PC-3 (cell line): Measurements from ENCODE around the gene CUL4A. TPM values are rescaled to one million over a fixed set of nuclear protein-coding genes. Genes with fewer than 3 reads are reported as not detected.
"Not testable (repeated sequence)": the region's sequence is repeated elsewhere in the genome, so short reads cannot be mapped to it uniquely, and the experiment has no call there.

Experiments used
- ATAC-seq: fragments of 200-7000 bp; cut with Tn5 transposase; 2 replicates; pipeline ENCODE4 v1.9.1; 2020; ENCODE audit warnings: mild to moderate bottlenecking, moderate library complexity
- BruUV-seq: library from RNA; stranded (reverse); fragments of 400-500 nt; replicated peaks from 2 replicates; lab custom pipeline; 2021; lab: Mats Ljungman, UMichigan
- CTCF ChIA-PET: fragments of 300-600 bp; sonication (Branson Sonifier 250); formaldehyde crosslinking; loops from one replicate; lab custom pipeline; 2022; ENCODE audit warnings: antibody characterized with exemption; lab: Charles Lee
- POLR2A ChIA-PET: fragments of 300-600 bp; sonication (Branson Sonifier 250); formaldehyde crosslinking; loops from one replicate; lab custom pipeline; 2022; ENCODE audit warnings: antibody characterized with exemption; ENCODE audit not compliant: unreplicated experiment; lab: Charles Lee
- DNase-seq: peaks from one replicate; pipeline ENCODE4 v3.0.0-alpha.2; 2015
- H2AFZ ChIP-seq: fragments of 300-600 bp; sonication (generic); 2 replicates; pipeline ENCODE4 v1.6.0; 2016; ENCODE audit warnings: antibody characterized with exemption, low read length
- H3F3A ChIP-seq: fragments of 300-600 bp; sonication (generic); one replicate; pipeline ENCODE4 v1.6.0; 2017; ENCODE audit warnings: antibody characterized with exemption, low read length, control low read depth, mild to moderate bottlenecking; ENCODE audit not compliant: unreplicated experiment
- H3K27ac ChIP-seq: fragments of 300-600 bp; sonication (generic); 2 replicates; pipeline ENCODE4 v1.5.1; 2016; ENCODE audit warnings: mild to moderate bottlenecking, low read length
- H3K27me3 ChIP-seq: fragments of 300-600 bp; sonication (generic); 2 replicates; pipeline ENCODE4 v1.6.1; 2016; ENCODE audit warnings: low read length, mixed read lengths
- H3K36me3 ChIP-seq: fragments of 300-600 bp; sonication (generic); 2 replicates; pipeline ENCODE4 v1.6.1; 2016; ENCODE audit warnings: low read depth, mixed run types, low read length, mixed read lengths
- H3K4me1 ChIP-seq: fragments of 300-600 bp; sonication (generic); 2 replicates; pipeline ENCODE4 v1.5.1; 2016; ENCODE audit warnings: low read length; ENCODE audit not compliant: insufficient read depth
- H3K4me2 ChIP-seq: fragments of 300-600 bp; sonication (generic); 2 replicates; pipeline ENCODE4 v1.6.0; 2016; ENCODE audit warnings: low read length
- H3K4me3 ChIP-seq: fragments of 300-600 bp; sonication (generic); 2 replicates; pipeline ENCODE4 v1.5.1; 2016; ENCODE audit warnings: mild to moderate bottlenecking, low read length, mixed read lengths
- H3K79me2 ChIP-seq: fragments of 300-600 bp; sonication (generic); 2 replicates; pipeline ENCODE4 v1.6.1; 2017; ENCODE audit warnings: low read length, mixed read lengths
- H3K9ac ChIP-seq: fragments of 300-600 bp; sonication (generic); 2 replicates; pipeline ENCODE4 v1.6.0; 2016; ENCODE audit warnings: mild to moderate bottlenecking, low read length
- H3K9me2 ChIP-seq: fragments of 300-600 bp; sonication (generic); replicated peaks from 2 replicates; pipeline ENCODE4 v1.6.1; 2016; ENCODE audit warnings: mixed run types, low read length, mixed read lengths
- H3K9me3 ChIP-seq: fragments of 300-600 bp; sonication (generic); 2 replicates; pipeline ENCODE4 v1.6.1; 2016; ENCODE audit warnings: low read length, mixed read lengths
- H4K20me1 ChIP-seq: fragments of 300-600 bp; sonication (generic); 2 replicates; pipeline ENCODE4 v1.6.1; 2016; ENCODE audit warnings: low read length, mixed read lengths
- EZH2 ChIP-seq: fragments of 300-600 bp; sonication (generic); IDR thresholded peaks from one replicate; pipeline ENCODE4 v1.6.1; 2017; ENCODE audit warnings: antibody characterized with exemption, mild to moderate bottlenecking, low read length; ENCODE audit not compliant: unreplicated experiment
- EZH2phosphoT487 ChIP-seq: fragments of 300-600 bp; sonication (generic); IDR thresholded peaks from 2 replicates; pipeline ENCODE4 v1.6.1; 2018; ENCODE audit warnings: mild to moderate bottlenecking, antibody characterized with exemption, low read length, borderline replicate concordance
- intact Hi-C: fragments of 100-400 bp; cut with micrococcal nuclease; formaldehyde crosslinking; loops from 2 replicates; pipeline ENCODE4 v1.9.0; 2023
- total RNA-seq: library from RNA; depleted of rRNA; stranded (reverse); fragments of >200 nt; gene quantifications from 2 replicates; pipeline ENCODE4 v1.2.3, GENCODE V29; 2014
- TF ChIP-seq, protein P1 (sequence below): fragments of 300-600 bp; sonication (generic); conservative IDR thresholded peaks from 2 replicates; pipeline ENCODE4 v1.5.1; 2017; ENCODE audit warnings: antibody characterized with exemption, low read depth, mild to moderate bottlenecking, low read length

Gene CUL4A
- total RNA-seq, 1 experiment from 2014 or later: 82.4 TPM

DNA sequence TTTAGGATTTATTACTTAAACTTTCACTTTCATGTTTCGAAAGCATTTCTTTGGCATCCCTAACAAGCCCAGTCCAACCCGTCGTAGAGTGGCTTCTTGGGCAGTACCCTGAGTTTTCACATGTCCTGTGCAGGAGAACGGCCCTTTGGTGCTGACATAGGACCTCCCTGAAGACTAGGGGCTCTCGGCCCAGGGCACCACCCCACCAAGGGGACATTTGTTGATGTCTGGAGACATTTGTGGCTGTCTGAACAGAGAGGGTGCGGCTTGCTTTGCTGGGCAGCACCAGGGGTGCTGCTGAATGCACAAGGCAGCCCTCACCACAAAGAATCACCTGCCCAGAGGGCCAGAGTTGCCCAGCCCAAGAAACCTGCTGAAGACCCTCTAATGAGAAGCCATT, 30.6 kb downstream of the CUL4A start:
- DNase-seq (no peak), ATAC-seq (no peak)
- Histone ChIP-seq H4K20me1 (no peaks in the 10 kb centered on the region), H3K36me3 (peaks cover 13% of the 10 kb centered on the region), H3K27me3 (no peaks in the 10 kb centered on the region), H3K9me2 (no peaks in the 10 kb centered on the region), H3K9me3 (no peaks in the 10 kb centered on the region), H3K79me2 (no peaks in the 10 kb centered on the region), H3K9ac (no peak overlapping the region), H3K27ac (no peak overlapping the region), H3K4me2 (no peak overlapping the region), H2AFZ (no peak overlapping the region), H3F3A (no peaks in the 10 kb centered on the region), H3K4me3 (no peak overlapping the region), H3K4me1 (no peaks in the 10 kb centered on the region)
- ChIA-PET POLR2A (no interaction called here), CTCF (no interaction called here)
- TF ChIP-seq EZH2phosphoT487 (no peak), EZH2 (no peak)
- TF ChIP-seq, protein P1, sequence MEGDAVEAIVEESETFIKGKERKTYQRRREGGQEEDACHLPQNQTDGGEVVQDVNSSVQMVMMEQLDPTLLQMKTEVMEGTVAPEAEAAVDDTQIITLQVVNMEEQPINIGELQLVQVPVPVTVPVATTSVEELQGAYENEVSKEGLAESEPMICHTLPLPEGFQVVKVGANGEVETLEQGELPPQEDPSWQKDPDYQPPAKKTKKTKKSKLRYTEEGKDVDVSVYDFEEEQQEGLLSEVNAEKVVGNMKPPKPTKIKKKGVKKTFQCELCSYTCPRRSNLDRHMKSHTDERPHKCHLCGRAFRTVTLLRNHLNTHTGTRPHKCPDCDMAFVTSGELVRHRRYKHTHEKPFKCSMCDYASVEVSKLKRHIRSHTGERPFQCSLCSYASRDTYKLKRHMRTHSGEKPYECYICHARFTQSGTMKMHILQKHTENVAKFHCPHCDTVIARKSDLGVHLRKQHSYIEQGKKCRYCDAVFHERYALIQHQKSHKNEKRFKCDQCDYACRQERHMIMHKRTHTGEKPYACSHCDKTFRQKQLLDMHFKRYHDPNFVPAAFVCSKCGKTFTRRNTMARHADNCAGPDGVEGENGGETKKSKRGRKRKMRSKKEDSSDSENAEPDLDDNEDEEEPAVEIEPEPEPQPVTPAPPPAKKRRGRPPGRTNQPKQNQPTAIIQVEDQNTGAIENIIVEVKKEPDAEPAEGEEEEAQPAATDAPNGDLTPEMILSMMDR: no peak
- intact Hi-C loops: no loop called here
- BruUV-seq: no TSS peak

DNA sequence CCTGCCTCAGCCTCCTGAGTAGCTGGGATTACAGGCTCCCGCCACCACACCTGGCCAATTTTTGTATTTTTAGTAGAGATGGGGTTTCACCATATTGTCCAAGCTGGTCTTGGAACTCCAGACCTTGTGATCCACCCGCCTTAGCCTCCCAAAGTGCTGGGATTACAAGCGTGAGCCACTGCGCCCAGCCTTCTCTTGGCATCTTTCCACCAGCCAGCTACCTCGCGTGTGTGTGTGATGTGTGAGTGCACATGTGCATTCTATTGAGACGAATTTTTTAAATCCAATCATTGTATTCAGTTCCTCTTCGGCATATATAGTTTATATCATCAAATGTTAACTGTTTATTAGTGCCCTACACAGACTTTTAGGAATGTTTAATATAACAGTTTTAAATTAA, 32.2 kb downstream of the CUL4A start:
- H3K9me3 ChIP-seq, H3K4me3 ChIP-seq, H3K79me2 ChIP-seq, intact Hi-C loops, POLR2A ChIA-PET, H3K4me1 ChIP-seq, H2AFZ ChIP-seq, H3K27me3 ChIP-seq, CTCF ChIA-PET, H3K27ac ChIP-seq, H3K4me2 ChIP-seq, H3K9ac ChIP-seq, H4K20me1 ChIP-seq, ATAC-seq, BruUV-seq, DNase-seq, H3F3A ChIP-seq, H3K9me2 ChIP-seq: not testable (repeated sequence)
- H3K36me3 ChIP-seq: peaks cover 27% of the 10 kb centered on the region

DNA sequence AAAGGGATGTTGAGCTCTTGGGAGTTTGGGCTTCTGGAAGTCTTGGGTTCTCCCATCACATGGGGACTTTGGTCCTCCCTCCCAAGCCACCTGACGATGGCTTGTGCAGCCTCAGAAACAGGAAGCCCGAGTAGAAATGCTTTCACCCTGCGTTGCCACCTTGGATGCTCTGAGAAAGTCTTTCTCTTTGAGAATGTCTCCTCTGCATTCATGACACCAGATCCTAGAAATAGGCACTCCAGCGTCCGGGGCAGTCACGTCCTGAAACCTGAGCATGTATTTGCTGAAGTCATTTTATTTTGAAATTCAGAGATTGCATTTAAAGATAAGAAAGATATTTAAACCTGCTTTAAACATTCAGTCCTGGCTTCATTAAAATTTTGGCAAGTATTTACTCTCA, 34.4 kb downstream of the CUL4A start:
- Histone ChIP-seq H3K4me2 (no peak overlapping the region), H3K9me3 (no peaks in the 10 kb centered on the region), H3K27me3 (no peaks in the 10 kb centered on the region), H4K20me1 (no peaks in the 10 kb centered on the region), H3F3A (no peaks in the 10 kb centered on the region), H2AFZ (no peak overlapping the region), H3K79me2 (no peaks in the 10 kb centered on the region), H3K4me1 (no peaks in the 10 kb centered on the region), H3K27ac (no peak overlapping the region), H3K9ac (no peak overlapping the region), H3K36me3 (peaks cover 27% of the 10 kb centered on the region), H3K4me3 (no peak overlapping the region), H3K9me2 (no peaks in the 10 kb centered on the region)
- CTCF ChIA-PET: interaction anchor here (0.5 kb wide), 1 partner anchor 136 kb away, joined by 4 read pairs; no protein-coding TSS in a partner anchor
- POLR2A ChIA-PET: no interaction called here
- intact Hi-C loops: no loop called here
- TF ChIP-seq EZH2: no peak
- TF ChIP-seq, protein P1: no peak
- no peak for TF ChIP-seq EZH2phosphoT487
- BruUV-seq: no TSS peak
- ATAC-seq (no peak), DNase-seq (no peak)
